OCI-LY7 (cell line): ENCODE measurements around the gene KMO. TPM values are rescaled to one million over a fixed set of nuclear protein-coding genes. Genes with fewer than 3 reads are reported as not detected.

ENCODE experiments used
- BruUV-seq: library from RNA; stranded (reverse); fragments of 400-500 nt; replicated peaks from 2 replicates; lab custom pipeline; 2021; lab: Mats Ljungman, UMichigan
- CTCF ChIA-PET: fragments of 300-600 bp; sonication (Branson Sonifier 250); formaldehyde crosslinking; loops from one replicate; lab custom pipeline; 2022; ENCODE audit warnings: antibody characterized with exemption; ENCODE audit not compliant: unreplicated experiment; lab: Charles Lee
- POLR2A ChIA-PET: fragments of 300-600 bp; sonication (Branson Sonifier 250); formaldehyde crosslinking; loops from one replicate; lab custom pipeline; 2022; ENCODE audit warnings: antibody characterized with exemption; lab: Charles Lee
- DNase-seq: peaks from one replicate; pipeline ENCODE4 v3.0.0-alpha.2; 2015; ENCODE audit warnings: low spot score
- H2AFZ ChIP-seq: fragments of 200-600 bp; sonication (generic), shearing (Covaris generic); 2 replicates; pipeline ENCODE4 v1.6.1; 2014; ENCODE audit warnings: mild to moderate bottlenecking, antibody characterized with exemption, low read length, moderate library complexity
- H3K27ac ChIP-seq: fragments of 200-600 bp; sonication (generic); 2 replicates; pipeline ENCODE4 v1.5.1; 2014; ENCODE audit warnings: mixed run types, low read depth, mild to moderate bottlenecking, moderate library complexity, low read length, inconsistent platforms; ENCODE audit not compliant: poor library complexity, severe bottlenecking
- H3K36me3 ChIP-seq: fragments of 200-600 bp; sonication (generic); 2 replicates; pipeline ENCODE4 v1.6.1; 2014; ENCODE audit warnings: mild to moderate bottlenecking, antibody characterized with exemption, low read length, moderate library complexity, mixed read lengths; ENCODE audit not compliant: insufficient read depth
- H3K4me1 ChIP-seq: fragments of 200-600 bp; sonication (generic); 2 replicates; pipeline ENCODE4 v1.5.1; 2014; ENCODE audit warnings: mild to moderate bottlenecking, low read length; ENCODE audit not compliant: insufficient read depth, poor library complexity, severe bottlenecking
- H3K4me2 ChIP-seq: fragments of 200-600 bp; sonication (generic); 2 replicates; pipeline ENCODE4 v1.6.1; 2014; ENCODE audit warnings: mild to moderate bottlenecking, low read length
- H3K4me3 ChIP-seq: fragments of 200-600 bp; sonication (generic); 2 replicates; pipeline ENCODE4 v1.5.1; 2014; ENCODE audit warnings: mild to moderate bottlenecking, low read depth, low read length; ENCODE audit not compliant: poor library complexity, severe bottlenecking
- H3K79me2 ChIP-seq: fragments of 200-600 bp; sonication (generic); 2 replicates; pipeline ENCODE4 v1.6.1; 2016; ENCODE audit warnings: low read depth, mild to moderate bottlenecking, low read length, moderate library complexity, mixed read lengths; ENCODE audit not compliant: insufficient read depth
- H3K9me2 ChIP-seq: fragments of 200-600 bp; sonication (generic); 2 replicates; pipeline ENCODE4 v1.6.1; 2016; ENCODE audit warnings: mild to moderate bottlenecking, low read length, mixed read lengths; ENCODE audit not compliant: insufficient read depth
- H3K9me3 ChIP-seq: fragments of 200-600 bp; sonication (generic); 2 replicates; pipeline ENCODE4 v1.6.1; 2014; ENCODE audit warnings: mild to moderate bottlenecking, mixed run types, low read length, mixed read lengths
- H4K20me1 ChIP-seq: fragments of 200-600 bp; sonication (generic); 2 replicates; pipeline ENCODE4 v1.6.1; 2014; ENCODE audit warnings: mild to moderate bottlenecking, antibody characterized with exemption, low read length, moderate library complexity, mixed read lengths; ENCODE audit not compliant: insufficient read depth
- CTCF ChIP-seq: fragments of 200-600 bp; sonication (generic); conservative IDR thresholded peaks from 2 replicates; pipeline ENCODE4 v1.5.1; 2014; ENCODE audit warnings: mild to moderate bottlenecking, antibody characterized with exemption, low read length, moderate library complexity, mixed read lengths
- EZH2phosphoT487 ChIP-seq: fragments of 200-600 bp; sonication (generic); IDR thresholded peaks from 2 replicates; pipeline ENCODE4 v1.6.1; 2018; ENCODE audit warnings: low read depth, borderline replicate concordance, mild to moderate bottlenecking, mixed run types, antibody characterized with exemption, low read length, moderate library complexity, mixed read lengths
- intact Hi-C: fragments of 100-400 bp; cut with micrococcal nuclease; formaldehyde crosslinking; loops from one replicate; pipeline ENCODE4 v1.10.0; 2022; ENCODE audit not compliant: unreplicated experiment
- total RNA-seq, 2 experiments: library from RNA; depleted of rRNA in 1 of 2; stranded (reverse); fragments of >200 nt in 1 of 2; shearing (Covaris generic) in 1 of 2; gene quantifications; 2 replicates each; pipeline ENCODE4 v1.2.3, GENCODE V29; 2014 to 2022

The KMO gene
- total RNA-seq, 2 experiments from 2014 or later, result 3.2 to 14.2 TPM

- H3K27ac ChIP-seq, result no peak overlapping the region
- no peaks in the 10 kb centered on the region for H4K20me1 ChIP-seq
- H3K9me3 ChIP-seq, result no peaks in the 10 kb centered on the region
- H3K36me3 ChIP-seq, result no peaks in the 10 kb centered on the region
- intact Hi-C loops, result no loop called here
- no peaks in the 10 kb centered on the region for H3K9me2 ChIP-seq
- no peak overlapping the region for H3K4me3 ChIP-seq
- TF ChIP-seq CTCF, result no peak
- TF ChIP-seq EZH2phosphoT487, result no peak
- POLR2A ChIA-PET, result interaction anchor here (0.5 to 1.0 kb wide), 2 partner anchors 67 to 284 kb away, joined by 3 to 4 read pairs; no protein-coding TSS in a partner anchor
- H3K79me2 ChIP-seq, result no peaks in the 10 kb centered on the region
- CTCF ChIA-PET, result no interaction called here
- H2AFZ ChIP-seq, result no peak overlapping the region
- peaks cover 8% of the 10 kb centered on the region for H3K4me1 ChIP-seq
- DNase-seq, result no peak
- no peak overlapping the region for H3K4me2 ChIP-seq
- no TSS peak for BruUV-seq
Observed at GRCh38 chr1:241608379-241609033, 76.3 kb downstream of the KMO start.

- Histone ChIP-seq H3K4me2 (no peak overlapping the region), H2AFZ (no peak overlapping the region), H3K4me1 (peaks cover 8% of the 10 kb centered on the region), H3K4me3 (no peak overlapping the region), H3K9me3 (no peaks in the 10 kb centered on the region), H3K27ac (no peak overlapping the region), H3K36me3 (no peaks in the 10 kb centered on the region), H3K79me2 (no peaks in the 10 kb centered on the region), H3K9me2 (no peaks in the 10 kb centered on the region), H4K20me1 (no peaks in the 10 kb centered on the region)
- intact Hi-C loops, result loop anchor here (2.0 to 5.0 kb wide), 4 partner anchors 17 to 407 kb away; partner anchors contain the start of gene EXO1
- DNase-seq, result no peak
- no TSS peak for BruUV-seq
- POLR2A ChIA-PET, result interaction anchor here (0.6 to 1.9 kb wide), 10 partner anchors 12 to 250 kb away, joined by 3 to 6 read pairs (median 3); no protein-coding TSS in a partner anchor
- no peak for TF ChIP-seq CTCF
- TF ChIP-seq EZH2phosphoT487, result no peak
- CTCF ChIA-PET, result interaction anchor here (0.6 to 1.9 kb wide), 6 partner anchors 8 to 29 kb away, joined by 3 to 7 read pairs (median 4); no protein-coding TSS in a partner anchor
Observed at GRCh38 chr1:241610056-241610815, 78.1 kb downstream of the KMO start.
